ENCODE results near the gene COX17.

COX17 gene

GRCh38 chr3:119643528-119643927 lies 33.7 kb downstream of the COX17 start:
- no peak for DNase-seq (ENCODE audit: low read depth)

GRCh38 chr3:119642746-119643473 lies 34.3 kb downstream of the COX17 start:
- no peak for DNase-seq (ENCODE audit: low read depth)

- no peak for DNase-seq (ENCODE audit: low read depth)
Measured at GRCh38 chr3:119641416-119641815, 35.8 kb downstream of the COX17 start.

GRCh38 chr3:119639494-119640350 lies 37.5 kb downstream of the COX17 start:
- DNase-seq (ENCODE audit: low read depth): no peak

GRCh38 chr3:119637679-119638477 lies 39.3 kb downstream of the COX17 start:
- DNase-seq (ENCODE audit: low read depth): no peak

- no peak for DNase-seq (ENCODE audit: low read depth)
Measured at GRCh38 chr3:119636891-119637611, 40.2 kb downstream of the COX17 start.

- DNase-seq (ENCODE audit: low read depth): no peak
Measured at GRCh38 chr3:119636249-119636648, 41.0 kb downstream of the COX17 start.

GRCh38 chr3:119635719-119636118 lies 41.5 kb downstream of the COX17 start:
- DNase-seq (ENCODE audit: low read depth): no peak

- DNase-seq (ENCODE audit: low read depth): no peak
Measured at GRCh38 chr3:119632829-119633228, 44.4 kb downstream of the COX17 start.

GRCh38 chr3:119632216-119632615 lies 45.0 kb downstream of the COX17 start:
- DNase-seq (ENCODE audit: low read depth): no peak

- no peak for DNase-seq (ENCODE audit: low read depth)
Measured at GRCh38 chr3:119631516-119631915, 45.7 kb downstream of the COX17 start.

- DNase-seq (ENCODE audit: low read depth): no peak
Measured at GRCh38 chr3:119630880-119631329, 46.3 kb downstream of the COX17 start.

GRCh38 chr3:119630128-119630879 lies 46.9 kb downstream of the COX17 start:
- DNase-seq (ENCODE audit: low read depth): no peak

- DNase-seq (ENCODE audit: low read depth): no peak
Measured at GRCh38 chr3:119628816-119629445, 48.3 kb downstream of the COX17 start.

- no peak for DNase-seq (ENCODE audit: low read depth)
Measured at GRCh38 chr3:119628390-119628789, 48.8 kb downstream of the COX17 start.

GRCh38 chr3:119627461-119627860 lies 49.7 kb downstream of the COX17 start:
- DNase-seq (ENCODE audit: low read depth): no peak

GRCh38 chr3:119626196-119626595 lies 51.0 kb downstream of the COX17 start:
- no peak for DNase-seq (ENCODE audit: low read depth)

GRCh38 chr3:119625451-119626153 lies 51.6 kb downstream of the COX17 start:
- DNase-seq (ENCODE audit: low read depth): no peak

- no peak for DNase-seq (ENCODE audit: low read depth)
Measured at GRCh38 chr3:119624002-119624720, 53.0 kb downstream of the COX17 start.

All from stimulated activated CD8-positive, alpha-beta memory T cell treated with anti-CD3 and anti-CD28 coated beads, Interleukin-15, amount 100 ng/mL, for 24 hours (primary cell).